Hematopoietic multipotent progenitor cell (in vitro differentiated cells): ENCODE data around the gene DHX38. TPM values are rescaled to one million over a fixed set of nuclear protein-coding genes. Genes with fewer than 3 reads are reported as not detected.

Experiments
- DNase-seq, 3 donors: peaks; one replicate each; pipeline ENCODE4 v3.0.0-alpha.2; 2011 to 2015; ENCODE audit warnings: low read depth in 2 of 3, low spot score in 2 of 3
- total RNA-seq: library from RNA; depleted of rRNA; stranded (reverse); fragments of >200 nt; gene quantifications from one replicate; pipeline ENCODE4 v1.2.3, GENCODE V29; 2012

The DHX38 gene
- total RNA-seq, 1 donor, result 86.4 TPM

DNA sequence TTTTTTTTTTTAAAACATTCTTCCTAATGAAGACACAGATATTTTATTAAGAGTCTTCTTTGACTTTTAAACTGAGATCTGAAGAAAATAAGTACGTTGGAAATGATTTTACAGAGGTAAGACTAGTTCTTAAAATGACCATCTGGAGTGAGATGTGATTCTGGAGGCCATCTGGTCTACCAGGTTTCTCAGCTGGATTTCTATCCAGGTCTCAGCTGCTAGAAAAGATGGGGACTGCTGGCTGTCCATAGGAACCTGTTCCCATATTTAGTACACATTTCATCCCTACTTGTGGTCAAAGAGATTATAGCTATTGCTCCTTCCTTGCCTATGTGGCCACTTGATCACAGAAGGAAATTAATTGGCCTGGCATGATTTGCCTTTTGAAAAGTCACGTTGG is 66.2 kb downstream of the DHX38 start:
- no peak for DNase-seq

DNA sequence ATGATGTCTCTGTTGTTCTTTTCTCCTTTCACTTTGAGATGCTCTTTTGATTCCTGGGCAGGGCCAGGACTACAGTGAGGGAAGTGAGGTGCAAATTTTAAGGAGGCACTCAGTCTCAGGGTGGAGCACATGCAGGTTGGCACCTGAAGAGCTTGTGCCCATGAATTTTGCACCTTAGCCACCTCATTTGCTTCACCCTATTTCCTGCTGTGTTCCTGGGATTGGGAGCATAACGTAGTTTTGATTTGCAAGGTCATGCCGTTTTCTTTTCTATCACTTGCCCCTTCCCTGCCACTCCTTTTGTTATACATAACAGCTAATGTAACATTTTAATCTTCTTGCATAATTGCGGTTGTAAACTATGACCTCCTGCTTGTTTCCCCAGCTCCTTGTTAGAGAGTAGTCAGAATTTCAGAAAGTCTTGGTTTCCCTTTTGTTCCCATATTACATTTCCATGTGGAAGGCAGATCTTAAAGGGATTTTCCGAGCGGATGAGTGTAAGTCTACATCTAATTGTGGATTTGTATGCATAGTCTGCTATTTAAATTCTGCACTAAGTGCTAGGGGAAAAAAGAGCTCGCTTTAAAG is 68.6 kb downstream of the DHX38 start:
- no peak for DNase-seq

Other genes with a start within 250 kb of the DHX38 start
- gene ATXN1L, start 247.9 kb upstream of the DHX38 start, total RNA-seq, result 12.9 TPM
- 10.2 TPM for gene ZNF821, start 209.7 kb upstream of the DHX38 start, total RNA-seq
- gene IST1, start 198.3 kb upstream of the DHX38 start, total RNA-seq, result 162 TPM
- under 0.01 TPM for gene PKD1L3, start 93.4 kb upstream of the DHX38 start, total RNA-seq
- gene DHODH, start 85.1 kb upstream of the DHX38 start, total RNA-seq, result 6.7 TPM
- 0.81 TPM for gene HP, start 39.3 kb upstream of the DHX38 start, total RNA-seq
- gene HPR, start 30.6 kb upstream of the DHX38 start, total RNA-seq, result not detected
- gene TXNL4B, start 227 bp upstream of the DHX38 start, total RNA-seq, result 6.2 TPM
- 1.6 TPM for gene PMFBP1, start 78.3 kb downstream of the DHX38 start, total RNA-seq